Lung (tissue), 12 donors: Measurements from ENCODE around the gene CCNI2. TPM values are rescaled to one million over a fixed set of nuclear protein-coding genes. Genes with fewer than 3 reads are reported as not detected.

Source experiments
- ATAC-seq: fragments of 200-7000 bp; cut with Tn5 transposase; one replicate; pipeline ENCODE4 v1.9.1; 2020; ENCODE audit warnings: moderate number of reproducible peaks; ENCODE audit not compliant: insufficient read depth, low FRiP score
- DNase-seq, 3 donors: peaks; one replicate each; pipeline ENCODE4 v3.0.0-alpha.2; 2013 to 2017
- H3K27ac ChIP-seq, 2 donors: one replicate each; pipeline ENCODE4 v1.5.1; 2013; ENCODE audit warnings: mild to moderate bottlenecking in 2 of 2, moderate library complexity in 2 of 2, control low read depth in 1 of 2, inconsistent platforms in 1 of 2, low read depth in 1 of 2, low read length in 1 of 2
- H3K27me3 ChIP-seq, 3 donors: one replicate each; pipeline ENCODE4 v1.5.1; 2013; ENCODE audit warnings: low read length in 2 of 3; ENCODE audit not compliant: control insufficient read depth in 3 of 3, insufficient read depth in 3 of 3
- H3K36me3 ChIP-seq, 4 donors: one replicate each; pipeline ENCODE4 v1.5.1; 2013; ENCODE audit warnings: low read length in 4 of 4, mild to moderate bottlenecking in 1 of 4, moderate library complexity in 1 of 4; ENCODE audit not compliant: control insufficient read depth in 4 of 4, insufficient read depth in 4 of 4
- H3K4me1 ChIP-seq, 5 donors: one replicate each; pipeline ENCODE4 v1.5.1; 2013; ENCODE audit warnings: low read length in 5 of 5, mild to moderate bottlenecking in 2 of 5, moderate library complexity in 1 of 5; ENCODE audit not compliant: control insufficient read depth in 5 of 5, insufficient read depth in 5 of 5
- H3K4me3 ChIP-seq: one replicate; pipeline ENCODE4 v1.5.1; 2013; ENCODE audit warnings: mild to moderate bottlenecking, control low read depth, moderate library complexity
- H3K9ac ChIP-seq, 2 donors: one replicate each; pipeline ENCODE4 v1.5.1; 2013; ENCODE audit warnings: low read length in 2 of 2, control low read depth in 1 of 2; ENCODE audit not compliant: insufficient read depth in 1 of 2
- H3K9me3 ChIP-seq, 4 donors: one replicate each; pipeline ENCODE4 v1.5.1; 2013; ENCODE audit warnings: low read length in 3 of 4, mild to moderate bottlenecking in 1 of 4, moderate library complexity in 1 of 4; ENCODE audit not compliant: control insufficient read depth in 4 of 4, insufficient read depth in 3 of 4
- WGBS, 2 donors: extraction: QIAGEN DNeasy Blood & Tissue Kit; methylation state at CpG; one replicate each; pipeline ENCODE4 v1.1.7; 2013; 5-methylcytosine and 5-hydroxymethylcytosine counted together
- polyA plus RNA-seq, 2 donors: library from polyadenylated mRNA; stranded (reverse); fragments of 200-250 nt; gene quantifications; one replicate each; pipeline ENCODE4 v1.2.1, GENCODE V29; 2013
- total RNA-seq, 2 donors: library from RNA; depleted of rRNA in 1 of 2; stranded (reverse); fragments of >200 nt in 1 of 2; gene quantifications; one replicate each; pipeline ENCODE4 v1.2.1, GENCODE V29; 2014 to 2021
- TF ChIP-seq, protein P1 (sequence below): IDR thresholded peaks from 2 replicates; pipeline ENCODE4 v1.5.1; 2012; ENCODE audit warnings: mild to moderate bottlenecking; ENCODE audit errors: control extremely low read depth, extremely low read depth
- donor health status: control.
- donor health status: control.
- donor health status: Bipolar disorder and iron deficiency.
- donor health status: healthy.
- donor health status: DM: yes; HTN: yes; CAD: no.

The CCNI2 gene
- total and polyA plus RNA-seq, 4 donors, result 0.55 to 0.88 (median 0.67) TPM

DNA sequence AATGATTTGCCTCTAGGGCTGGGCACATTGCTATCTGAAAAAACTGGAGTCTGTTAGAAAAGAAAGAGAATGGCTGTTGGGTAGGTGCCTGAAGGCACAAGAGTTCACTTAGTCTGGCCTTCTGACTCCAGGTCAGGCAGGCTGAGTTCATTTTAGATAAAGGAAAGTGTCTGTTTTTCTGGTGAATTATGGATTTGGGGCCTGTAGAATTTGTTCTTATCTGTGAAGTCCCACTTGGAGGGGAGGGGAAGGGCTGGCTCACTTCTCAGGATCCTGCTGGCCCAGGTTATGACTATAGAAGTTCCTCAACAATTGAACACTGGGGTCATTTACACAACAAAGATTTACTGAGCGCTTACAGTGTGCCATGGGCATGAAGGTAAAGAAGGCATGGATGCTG lies 41.3 kb downstream of the CCNI2 start:
- no peak overlapping the region for H3K9ac ChIP-seq
- H3K4me3 ChIP-seq, result no peak overlapping the region
- no peak overlapping the region for H3K27ac ChIP-seq
- no peaks in the 10 kb centered on the region for H3K27me3 ChIP-seq
- no peaks in the 10 kb centered on the region for H3K36me3 ChIP-seq
- ATAC-seq (no peak), DNase-seq (no peak)
- TF ChIP-seq, protein P1, sequence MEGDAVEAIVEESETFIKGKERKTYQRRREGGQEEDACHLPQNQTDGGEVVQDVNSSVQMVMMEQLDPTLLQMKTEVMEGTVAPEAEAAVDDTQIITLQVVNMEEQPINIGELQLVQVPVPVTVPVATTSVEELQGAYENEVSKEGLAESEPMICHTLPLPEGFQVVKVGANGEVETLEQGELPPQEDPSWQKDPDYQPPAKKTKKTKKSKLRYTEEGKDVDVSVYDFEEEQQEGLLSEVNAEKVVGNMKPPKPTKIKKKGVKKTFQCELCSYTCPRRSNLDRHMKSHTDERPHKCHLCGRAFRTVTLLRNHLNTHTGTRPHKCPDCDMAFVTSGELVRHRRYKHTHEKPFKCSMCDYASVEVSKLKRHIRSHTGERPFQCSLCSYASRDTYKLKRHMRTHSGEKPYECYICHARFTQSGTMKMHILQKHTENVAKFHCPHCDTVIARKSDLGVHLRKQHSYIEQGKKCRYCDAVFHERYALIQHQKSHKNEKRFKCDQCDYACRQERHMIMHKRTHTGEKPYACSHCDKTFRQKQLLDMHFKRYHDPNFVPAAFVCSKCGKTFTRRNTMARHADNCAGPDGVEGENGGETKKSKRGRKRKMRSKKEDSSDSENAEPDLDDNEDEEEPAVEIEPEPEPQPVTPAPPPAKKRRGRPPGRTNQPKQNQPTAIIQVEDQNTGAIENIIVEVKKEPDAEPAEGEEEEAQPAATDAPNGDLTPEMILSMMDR, result no peak
- H3K4me1 ChIP-seq, result no peaks in the 10 kb centered on the region
- 96 to 98% methylated on average over 1 of the region's 1 CpG for WGBS, 2 donors
- H3K9me3 ChIP-seq, result no peaks in the 10 kb centered on the region

- ATAC-seq, result no peak
Measured at GRCh38 chr5:132788990-132789886, 42.0 kb downstream of the CCNI2 start.

DNA sequence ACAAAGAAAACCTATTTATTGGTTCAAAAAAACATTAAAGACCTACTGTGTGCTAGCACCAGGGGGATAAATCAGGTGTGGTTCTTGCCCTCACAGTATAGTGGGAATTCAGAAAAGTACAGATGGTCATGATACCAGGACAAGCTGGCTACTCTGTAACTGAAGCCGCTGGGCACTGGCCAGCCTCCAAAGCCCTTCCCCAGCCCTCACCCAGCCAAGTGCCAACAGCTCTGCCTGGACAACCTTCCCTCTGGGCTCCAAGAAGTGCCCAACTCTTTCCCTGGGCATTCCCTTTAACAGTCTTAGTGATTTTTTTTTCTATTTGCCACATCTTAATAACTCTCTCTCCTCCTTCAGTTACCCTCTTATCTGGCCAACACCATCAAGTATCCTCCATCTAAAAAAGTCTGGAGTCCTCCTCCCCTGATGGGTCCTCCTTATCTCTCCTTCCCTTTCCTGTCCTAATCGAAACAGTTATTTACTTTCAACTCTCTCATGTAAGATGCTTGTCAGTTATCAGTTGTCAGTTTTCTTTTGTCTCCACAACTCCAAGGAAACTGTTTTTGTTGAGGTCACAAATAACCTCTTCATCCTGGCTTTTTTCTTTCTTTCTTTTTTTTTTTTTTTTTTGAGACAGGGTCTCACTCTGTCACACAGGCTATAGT lies 43.1 kb downstream of the CCNI2 start:
- ATAC-seq, result no peak
- Histone ChIP-seq H3K4me3 (no peak overlapping the region), H3K36me3 (no peaks in the 10 kb centered on the region), H3K27ac (no peak overlapping the region), H3K9ac (no peak overlapping the region), H3K9me3 (no peaks in the 10 kb centered on the region), H3K4me1 (no peaks in the 10 kb centered on the region), H3K27me3 (no peaks in the 10 kb centered on the region)
- TF ChIP-seq, protein P1, result no peak
- DNase-seq, result no peak
- 48 to 54% methylated on average over 2 of the region's 2 CpGs for WGBS, 2 donors

More at GRCh38 chr5:132788990-132789886, 42.0 kb downstream of the CCNI2 start:
- no peaks in the 10 kb centered on the region for H3K36me3 ChIP-seq
- no peak overlapping the region for H3K9ac ChIP-seq
- H3K9me3 ChIP-seq, result no peaks in the 10 kb centered on the region
- no peak overlapping the region for H3K4me3 ChIP-seq
- no peak overlapping the region for H3K27ac ChIP-seq
- WGBS, 2 donors, result 88 to 92% methylated on average over 8 of the region's 8 CpGs
- no peaks in the 10 kb centered on the region for H3K27me3 ChIP-seq
- TF ChIP-seq, protein P1, result no peak
- H3K4me1 ChIP-seq, result no peaks in the 10 kb centered on the region
- no peak for DNase-seq
